PC-9 (cell line): ENCODE data around the gene CDK11B. TPM values are rescaled to one million over a fixed set of nuclear protein-coding genes. Genes with fewer than 3 reads are reported as not detected.

Source experiments
- BruUV-seq: library from RNA; stranded (reverse); fragments of 400-500 nt; replicated peaks from 2 replicates; lab custom pipeline; 2021; lab: Mats Ljungman, UMichigan
- CTCF ChIA-PET: fragments of 300-600 bp; sonication (Branson Sonifier 250); formaldehyde crosslinking; loops from one replicate; lab custom pipeline; 2022; ENCODE audit warnings: antibody characterized with exemption; lab: Charles Lee
- POLR2A ChIA-PET: fragments of 300-600 bp; sonication (Branson Sonifier 250); formaldehyde crosslinking; loops from one replicate; lab custom pipeline; 2022; ENCODE audit warnings: antibody characterized with exemption; ENCODE audit not compliant: unreplicated experiment; lab: Charles Lee
- DNase-seq, 2 experiments: peaks; one replicate each; pipeline versions ENCODE4 v3.0.0 to v3.0.0-alpha.2; 2015 to 2022; ENCODE audit warnings: mixed read lengths in 1 of 2
- H2AFZ ChIP-seq: fragments of 200-600 bp; sonication (generic); 2 replicates; pipeline ENCODE4 v1.8.1; 2017; ENCODE audit warnings: antibody characterized with exemption
- H3F3A ChIP-seq: fragments of 200-600 bp; sonication (generic); 2 replicates; pipeline ENCODE4 v1.8.1; 2017; ENCODE audit warnings: antibody characterized with exemption, mild to moderate bottlenecking, low read depth; ENCODE audit not compliant: insufficient read depth
- H3K27ac ChIP-seq: fragments of 200-600 bp; sonication (generic); 2 replicates; pipeline ENCODE4 v1.6.1; 2016; ENCODE audit warnings: mixed run types
- H3K27me3 ChIP-seq: fragments of 200-600 bp; sonication (generic); 2 replicates; pipeline ENCODE4 v1.6.1; 2016; ENCODE audit warnings: low read depth, mixed run types; ENCODE audit not compliant: insufficient read depth
- H3K36me3 ChIP-seq: fragments of 200-600 bp; sonication (generic); 2 replicates; pipeline ENCODE4 v1.6.1; 2016; ENCODE audit warnings: low read depth, mixed run types
- H3K4me1 ChIP-seq: fragments of 200-600 bp; sonication (generic); replicated peaks from 2 replicates; pipeline ENCODE4 v1.6.1; 2016; ENCODE audit warnings: mixed run types; ENCODE audit not compliant: insufficient read depth
- H3K4me2 ChIP-seq: fragments of 200-600 bp; sonication (generic); 2 replicates; pipeline ENCODE4 v1.6.1; 2017; ENCODE audit warnings: mixed run types
- H3K4me3 ChIP-seq: fragments of 200-600 bp; sonication (generic); 2 replicates; pipeline ENCODE4 v1.6.1; 2016; ENCODE audit warnings: mixed run types
- H3K79me2 ChIP-seq: fragments of 200-600 bp; sonication (generic); 2 replicates; pipeline ENCODE4 v1.6.1; 2017; ENCODE audit warnings: low read depth, mixed run types
- H3K9me2 ChIP-seq: fragments of 200-600 bp; sonication (generic); 2 replicates; pipeline ENCODE4 v1.8.1; 2017; ENCODE audit warnings: mild to moderate bottlenecking; ENCODE audit not compliant: insufficient read depth
- H3K9me3 ChIP-seq: fragments of 200-600 bp; sonication (generic); 2 replicates; pipeline ENCODE4 v1.8.1; 2016; ENCODE audit warnings: low read depth; ENCODE audit not compliant: insufficient read depth
- H4K20me1 ChIP-seq: fragments of 200-600 bp; sonication (generic); 2 replicates; pipeline ENCODE4 v1.8.1; 2017; ENCODE audit not compliant: insufficient read depth
- EZH2 ChIP-seq: fragments of 200-600 bp; sonication (generic); IDR thresholded peaks from 2 replicates; pipeline ENCODE4 v1.8.0; 2017; ENCODE audit warnings: antibody characterized with exemption, low read depth
- intact Hi-C: fragments of 100-400 bp; cut with micrococcal nuclease; formaldehyde crosslinking; loops from one replicate; pipeline ENCODE4 v1.10.0; 2022; ENCODE audit not compliant: unreplicated experiment
- total RNA-seq: library from RNA; stranded (reverse); gene quantifications from 2 replicates; pipeline ENCODE4 v1.2.3, GENCODE V29; 2021
- TF ChIP-seq, protein P1 (sequence below): fragments of 200-600 bp; sonication (generic); conservative IDR thresholded peaks from 2 replicates; pipeline ENCODE4 v1.6.1; 2017; ENCODE audit warnings: mixed run types, antibody characterized with exemption, mild to moderate bottlenecking, moderate library complexity

The CDK11B gene
- total RNA-seq, 1 experiment from 2014 or later = 21.2 TPM

DNA sequence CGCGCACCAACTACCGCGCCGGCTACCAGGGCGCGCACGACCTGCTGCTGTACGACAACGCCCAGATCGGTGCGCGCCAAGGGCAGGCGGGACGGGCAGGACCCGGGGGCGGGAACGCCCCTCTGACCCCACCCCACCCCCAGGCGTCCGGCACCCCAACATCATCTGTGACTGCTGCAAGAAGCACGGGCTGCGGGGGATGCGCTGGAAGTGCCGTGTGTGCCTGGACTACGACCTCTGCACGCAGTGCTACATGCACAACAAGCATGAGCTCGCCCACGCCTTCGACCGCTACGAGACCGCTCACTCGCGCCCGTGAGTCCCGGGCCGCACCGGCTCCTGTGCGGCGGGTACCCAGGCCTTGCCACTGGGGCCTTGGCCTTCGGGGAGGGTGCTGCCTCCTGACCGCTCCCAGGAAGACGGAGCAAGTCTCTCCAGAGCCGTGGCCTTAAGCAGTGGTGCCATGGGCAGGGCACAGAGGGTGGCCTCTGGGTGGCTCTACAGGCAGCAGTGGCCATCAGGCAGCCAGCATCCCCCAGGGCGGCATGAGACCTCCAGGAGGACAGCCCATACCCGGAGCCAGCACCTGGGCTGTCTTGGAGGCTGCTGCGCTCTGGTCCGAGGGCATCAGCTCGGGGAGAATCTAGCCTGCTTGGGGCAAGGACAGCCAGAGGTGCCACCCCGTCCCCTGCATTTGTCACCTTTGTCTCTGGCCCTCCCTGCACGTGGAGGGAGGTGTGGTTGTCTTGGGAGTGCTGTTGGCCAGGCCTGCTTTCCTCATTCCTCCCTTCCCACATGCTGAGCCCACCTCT, 35.0 kb downstream of the CDK11B start:
- no peaks in the 10 kb centered on the region for H3K9me2 ChIP-seq
- H3K4me3 ChIP-seq = no peak overlapping the region
- no peaks in the 10 kb centered on the region for H3K9me3 ChIP-seq
- no TSS peak for BruUV-seq
- no peak overlapping the region for H2AFZ ChIP-seq
- no peak for DNase-seq
- intact Hi-C loops = no loop called here
- TF ChIP-seq, protein P1, sequence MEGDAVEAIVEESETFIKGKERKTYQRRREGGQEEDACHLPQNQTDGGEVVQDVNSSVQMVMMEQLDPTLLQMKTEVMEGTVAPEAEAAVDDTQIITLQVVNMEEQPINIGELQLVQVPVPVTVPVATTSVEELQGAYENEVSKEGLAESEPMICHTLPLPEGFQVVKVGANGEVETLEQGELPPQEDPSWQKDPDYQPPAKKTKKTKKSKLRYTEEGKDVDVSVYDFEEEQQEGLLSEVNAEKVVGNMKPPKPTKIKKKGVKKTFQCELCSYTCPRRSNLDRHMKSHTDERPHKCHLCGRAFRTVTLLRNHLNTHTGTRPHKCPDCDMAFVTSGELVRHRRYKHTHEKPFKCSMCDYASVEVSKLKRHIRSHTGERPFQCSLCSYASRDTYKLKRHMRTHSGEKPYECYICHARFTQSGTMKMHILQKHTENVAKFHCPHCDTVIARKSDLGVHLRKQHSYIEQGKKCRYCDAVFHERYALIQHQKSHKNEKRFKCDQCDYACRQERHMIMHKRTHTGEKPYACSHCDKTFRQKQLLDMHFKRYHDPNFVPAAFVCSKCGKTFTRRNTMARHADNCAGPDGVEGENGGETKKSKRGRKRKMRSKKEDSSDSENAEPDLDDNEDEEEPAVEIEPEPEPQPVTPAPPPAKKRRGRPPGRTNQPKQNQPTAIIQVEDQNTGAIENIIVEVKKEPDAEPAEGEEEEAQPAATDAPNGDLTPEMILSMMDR = no peak
- no peak for TF ChIP-seq EZH2
- ChIA-PET CTCF (no interaction called here), POLR2A (no interaction called here)
- H3K27me3 ChIP-seq = no peaks in the 10 kb centered on the region
- no peaks in the 10 kb centered on the region for H3K36me3 ChIP-seq
- no peak overlapping the region for H3K4me2 ChIP-seq
- H3K79me2 ChIP-seq = no peaks in the 10 kb centered on the region
- H3K27ac ChIP-seq = no peak overlapping the region
- H3K4me1 ChIP-seq = no peaks in the 10 kb centered on the region
- no peaks in the 10 kb centered on the region for H4K20me1 ChIP-seq
- H3F3A ChIP-seq = no peaks in the 10 kb centered on the region

DNA sequence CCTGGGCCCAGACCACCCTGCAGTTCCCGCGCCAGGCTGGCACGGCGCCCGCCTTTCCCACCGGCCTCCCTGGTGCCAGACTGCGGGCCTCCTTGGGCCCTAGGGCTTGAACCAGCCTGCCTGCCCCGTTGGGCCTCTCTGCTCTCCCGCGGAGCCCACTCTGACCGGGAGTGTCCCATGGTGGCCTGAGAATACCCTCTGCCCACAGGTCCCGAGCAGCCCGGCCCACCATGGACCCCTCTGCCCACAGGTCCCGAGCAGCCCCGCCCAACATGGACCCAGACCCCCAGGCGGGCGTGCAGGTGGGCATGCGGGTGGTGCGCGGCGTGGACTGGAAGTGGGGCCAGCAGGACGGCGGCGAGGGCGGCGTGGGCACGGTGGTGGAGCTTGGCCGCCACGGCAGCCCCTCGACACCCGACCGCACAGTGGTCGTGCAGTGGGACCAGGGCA, 35.6 kb downstream of the CDK11B start:
- ChIA-PET CTCF (no interaction called here), POLR2A (interaction anchor here (0.6 kb wide), 1 partner anchor 9 kb away, joined by 7 read pairs; no protein-coding TSS in a partner anchor)
- H3K4me3 ChIP-seq = no peak overlapping the region
- H3K4me2 ChIP-seq = no peak overlapping the region
- H3K9me2 ChIP-seq = no peaks in the 10 kb centered on the region
- H3K9me3 ChIP-seq = no peaks in the 10 kb centered on the region
- TF ChIP-seq, protein P1 = no peak
- TF ChIP-seq EZH2 = no peak
- H3K27ac ChIP-seq = no peak overlapping the region
- no TSS peak for BruUV-seq
- DNase-seq = no peak
- intact Hi-C loops = no loop called here
- no peaks in the 10 kb centered on the region for H3K27me3 ChIP-seq
- no peaks in the 10 kb centered on the region for H4K20me1 ChIP-seq
- no peaks in the 10 kb centered on the region for H3K36me3 ChIP-seq
- H3F3A ChIP-seq = no peaks in the 10 kb centered on the region
- no peaks in the 10 kb centered on the region for H3K4me1 ChIP-seq
- no peak overlapping the region for H2AFZ ChIP-seq
- H3K79me2 ChIP-seq = no peaks in the 10 kb centered on the region

DNA sequence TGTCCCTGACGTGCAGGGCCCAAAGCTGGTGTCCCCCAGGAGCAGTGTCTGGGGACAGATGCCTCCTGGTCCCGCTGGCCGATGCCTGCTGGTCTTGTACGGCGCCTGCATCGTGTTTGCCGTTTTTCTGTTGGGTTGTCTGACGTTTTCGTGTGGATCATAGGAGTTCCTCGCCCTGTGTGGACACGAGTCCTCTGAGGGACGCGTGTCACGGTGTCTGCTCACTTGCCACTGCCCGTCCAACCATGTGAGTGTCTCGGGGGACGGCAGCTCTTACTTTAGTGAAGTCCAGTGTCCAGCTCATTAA, 36.1 kb downstream of the CDK11B start:
- Histone ChIP-seq H2AFZ (no peak overlapping the region), H3K4me3 (no peak overlapping the region), H3K4me2 (no peak overlapping the region), H3K27ac (no peak overlapping the region), H3K9me3 (no peaks in the 10 kb centered on the region), H3K79me2 (no peaks in the 10 kb centered on the region), H3K36me3 (no peaks in the 10 kb centered on the region), H3K4me1 (no peaks in the 10 kb centered on the region), H4K20me1 (no peaks in the 10 kb centered on the region), H3K27me3 (no peaks in the 10 kb centered on the region), H3K9me2 (no peaks in the 10 kb centered on the region), H3F3A (no peaks in the 10 kb centered on the region; the same call in 1 of the 2 replicates)
- DNase-seq = no peak
- ChIA-PET POLR2A (interaction anchor here (0.6 kb wide), 1 partner anchor 8 kb away, joined by 7 read pairs; no protein-coding TSS in a partner anchor), CTCF (no interaction called here)
- intact Hi-C loops = no loop called here
- TF ChIP-seq, protein P1 = no peak
- no peak for TF ChIP-seq EZH2
- BruUV-seq = no TSS peak
